Body of pancreas (tissue), 4 donors: ENCODE measurements around the gene SMPDL3B. TPM values are rescaled to one million over a fixed set of nuclear protein-coding genes. Genes with fewer than 3 reads are reported as not detected.

ENCODE experiments used
- ATAC-seq: fragments of 150-250 bp; one replicate; pipeline ENCODE4 v1.9.1; 2016
- DNase-seq, 4 donors: peaks; one replicate each; pipeline ENCODE4 v3.0.0-alpha.2; 2019
- H3K27ac ChIP-seq, 4 donors: fragments of 200-600 bp; sonication (generic); 1 replicate in 3 of 4; 2 replicates in 1 of 4; pipeline versions ENCODE4 v1.5.1 to v1.6.1; 2016 to 2019; ENCODE audit warnings: mild to moderate bottlenecking in 1 of 4, mixed read lengths in 1 of 4, moderate library complexity in 1 of 4
- H3K27me3 ChIP-seq, 2 donors: fragments of 200-600 bp; sonication (generic); one replicate each; pipeline ENCODE4 v1.6.0; 2016; ENCODE audit warnings: mild to moderate bottlenecking in 1 of 2
- H3K36me3 ChIP-seq, 2 donors: fragments of 200-600 bp; sonication (generic); replicated peaks in 1 of 2; 2 replicates each; pipeline ENCODE4 v1.5.1; 2016; ENCODE audit warnings: low read depth in 2 of 2; ENCODE audit not compliant: insufficient read depth in 1 of 2
- H3K4me1 ChIP-seq: fragments of 200-600 bp; sonication (generic); one replicate; pipeline ENCODE4 v1.6.0; 2016
- H3K4me3 ChIP-seq, 2 donors: fragments of 200-600 bp; sonication (generic); 1 replicate in 1 of 2; 2 replicates in 1 of 2; pipeline ENCODE4 v1.5.1; 2016 to 2019
- H3K9me3 ChIP-seq, 3 donors: fragments of 200-600 bp; sonication (generic); 1 replicate in 2 of 3; 2 replicates in 1 of 3; pipeline ENCODE4 v1.5.1; 2016
- CTCF ChIP-seq, 7 experiments: fragments of 450-650 bp in 4 of 7; fragments of 200-600 bp in 3 of 7; sonication (generic) in 3 of 7; IDR thresholded peaks; one replicate each; pipeline ENCODE4 v1.5.1; 2016 to 2019; ENCODE audit warnings: antibody characterized with exemption in 7 of 7
- POLR2A ChIP-seq, 3 donors: fragments of 450-650 bp; IDR thresholded peaks; one replicate each; pipeline ENCODE4 v1.6.1; 2016; ENCODE audit warnings: antibody characterized with exemption in 3 of 3, mild to moderate bottlenecking in 2 of 3
- WGBS, 2 donors: methylation state at CpG; one replicate each; pipeline ENCODE4 v1.1.5; 2017; 5-methylcytosine and 5-hydroxymethylcytosine counted together
- intact Hi-C: fragments of 100-400 bp; cut with DNase I; formaldehyde crosslinking; loops from one replicate; pipeline ENCODE4 v1.15.1; 2023
- total RNA-seq, 2 donors: library from RNA; depleted of rRNA; stranded (reverse); fragments of >200 nt; gene quantifications; one replicate each; pipeline ENCODE4 v1.1.0, GENCODE V29; 2016

Gene SMPDL3B
- total RNA-seq, 2 donors from 2014 or later: 18.8 to 28.0 TPM

- DNase-seq (peak in 1 of 4 donors; percentile 18), ATAC-seq (no peak)
- Histone ChIP-seq H3K4me1 (peaks cover 26% of the 10 kb centered on the region), H3K9me3 (no peaks in the 10 kb centered on the region), H3K36me3 (peaks cover under 1 to 11% of the 10 kb centered on the region in 2 donors), H3K27ac (peak overlapping the region in 3 of 4 donors; percentile 87 to 96 (median 90)), H3K27me3 (no peaks in the 10 kb centered on the region), H3K4me3 (no peak overlapping the region)
- intact Hi-C loops: no loop called here
- 59 to 68% methylated on average over 4 of the region's 4 CpGs for WGBS, 2 donors
- TF ChIP-seq CTCF (IDR thresholded peaks at IDR 0.05): no peak
- no peak for TF ChIP-seq POLR2A (IDR thresholded peaks at IDR 0.05)
These were observed 26.9 kb downstream of the SMPDL3B start for GRCh38 chr1:27961646-27962221.

- peaks cover 5 to 14% of the 10 kb centered on the region in 2 donors for H3K36me3 ChIP-seq
- TF ChIP-seq POLR2A (IDR thresholded peaks at IDR 0.05): no peak
- TF ChIP-seq CTCF (IDR thresholded peaks at IDR 0.05): no peak
- ATAC-seq (no peak), DNase-seq (no peak)
- WGBS, 2 donors: 75 to 92% methylated on average over 2 to 9 of the region's 11 CpGs
- intact Hi-C loops: no loop called here
- H3K27me3 ChIP-seq: no peaks in the 10 kb centered on the region
- no peaks in the 10 kb centered on the region for H3K9me3 ChIP-seq
- no peak overlapping the region for H3K4me3 ChIP-seq
- H3K4me1 ChIP-seq: peaks cover 26% of the 10 kb centered on the region
- no peak overlapping the region for H3K27ac ChIP-seq
These were observed 28.6 kb downstream of the SMPDL3B start for GRCh38 chr1:27963393-27963792.

- Histone ChIP-seq H3K36me3 (peaks cover 5 to 15% of the 10 kb centered on the region in 2 donors), H3K4me3 (no peak overlapping the region), H3K9me3 (no peaks in the 10 kb centered on the region), H3K27me3 (no peaks in the 10 kb centered on the region), H3K27ac (no peak overlapping the region), H3K4me1 (peaks cover 7% of the 10 kb centered on the region)
- TF ChIP-seq CTCF (IDR thresholded peaks at IDR 0.05): no peak
- no peak for TF ChIP-seq POLR2A (IDR thresholded peaks at IDR 0.05)
- WGBS, 2 donors: 91 to 95% methylated on average over 14 to 22 of the region's 24 CpGs
- intact Hi-C loops: no loop called here
- DNase-seq: no peak
- no peak for ATAC-seq
These were observed 31.8 kb downstream of the SMPDL3B start for GRCh38 chr1:27966402-27967105.

- ATAC-seq (no peak), DNase-seq (no peak)
- Histone ChIP-seq H3K9me3 (no peaks in the 10 kb centered on the region), H3K27me3 (no peaks in the 10 kb centered on the region), H3K27ac (no peak overlapping the region), H3K36me3 (peaks cover 5 to 15% of the 10 kb centered on the region in 2 donors), H3K4me1 (no peaks in the 10 kb centered on the region), H3K4me3 (no peak overlapping the region)
- intact Hi-C loops: no loop called here
- TF ChIP-seq CTCF (IDR thresholded peaks at IDR 0.05) (no peak), POLR2A (IDR thresholded peaks at IDR 0.05) (no peak)
- 85 to 89% methylated on average over 11 to 12 of the region's 12 CpGs for WGBS, 2 donors
These were observed 32.5 kb downstream of the SMPDL3B start for GRCh38 chr1:27967106-27967883.
